HG02885 (cell line): ENCODE results near the gene RNF152.

Experiments
- ATAC-seq: cut with Tn5 transposase; IDR thresholded peaks from one replicate; pipeline ENCODE4 v1.9.1; 2021; ENCODE audit warnings: mild to moderate bottlenecking; ENCODE audit not compliant: unreplicated experiment, poor library complexity

The RNF152 gene

DNA sequence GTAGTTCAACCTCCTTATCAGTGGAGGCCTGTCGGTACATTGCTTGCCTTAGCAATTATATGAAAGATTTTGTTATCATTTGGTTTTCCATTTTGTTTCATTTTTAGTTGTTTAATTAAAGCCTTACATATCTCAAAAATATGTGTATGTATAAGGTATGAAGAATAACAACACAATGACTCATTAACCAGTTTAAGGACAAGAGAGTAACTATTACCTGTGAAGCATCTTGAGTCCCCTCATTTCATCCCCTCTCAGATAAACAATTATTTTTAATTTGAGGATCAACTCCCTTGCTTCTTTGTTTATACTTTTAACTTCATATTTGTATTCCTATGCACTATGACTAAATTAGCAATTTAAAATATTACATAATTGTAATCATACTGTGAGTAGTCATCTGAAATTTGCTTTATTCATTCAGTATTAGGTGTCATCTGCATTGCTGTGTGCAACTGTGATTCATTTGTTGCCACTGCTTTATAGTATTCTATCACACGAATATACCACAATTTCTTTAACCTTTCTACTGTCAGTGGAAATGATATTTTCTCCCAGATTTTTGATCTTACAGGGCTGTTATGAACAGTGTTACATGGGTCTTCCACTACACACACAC lies 126.4 kb downstream of the RNF152 start:
- ATAC-seq = no peak

DNA sequence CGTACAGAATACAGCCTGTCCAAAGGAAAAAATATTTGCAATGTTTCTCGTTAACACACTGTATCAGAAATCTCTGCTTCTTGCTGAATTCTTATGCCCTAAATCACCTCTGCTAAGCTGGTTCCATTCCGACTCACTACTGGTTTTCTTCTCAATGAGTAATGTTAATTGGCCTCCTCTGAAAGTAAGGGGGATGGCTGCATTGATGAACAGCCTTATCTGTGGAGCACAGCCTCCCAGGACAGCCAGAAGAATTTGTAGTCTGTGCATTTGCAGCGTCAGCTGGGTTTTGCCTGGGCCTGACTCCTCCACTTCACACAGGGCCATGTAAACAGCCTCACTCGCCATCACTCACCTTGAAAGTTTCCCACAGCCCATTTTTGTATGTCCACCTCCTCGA lies 127.7 kb downstream of the RNF152 start:
- no peak for ATAC-seq

DNA sequence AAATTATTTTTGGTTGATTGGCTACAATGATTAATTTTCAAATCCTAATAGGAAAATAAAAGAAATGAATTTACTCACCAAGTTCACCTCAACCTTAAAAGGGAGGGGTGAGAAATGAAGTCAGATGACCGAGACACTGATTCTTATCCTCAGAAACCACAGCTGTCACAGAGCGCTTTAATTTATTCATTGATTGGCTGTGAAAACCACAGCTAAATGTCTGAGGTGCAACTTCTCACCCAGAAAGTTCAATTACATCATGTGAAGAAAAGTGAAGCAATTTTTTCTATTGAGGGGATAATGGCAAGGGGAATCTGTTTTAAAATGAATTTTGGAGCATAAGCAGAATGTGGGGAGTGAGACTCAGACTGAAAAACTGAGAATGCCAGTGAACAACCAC lies 128.4 kb downstream of the RNF152 start:
- peak; percentile 78 for ATAC-seq

DNA sequence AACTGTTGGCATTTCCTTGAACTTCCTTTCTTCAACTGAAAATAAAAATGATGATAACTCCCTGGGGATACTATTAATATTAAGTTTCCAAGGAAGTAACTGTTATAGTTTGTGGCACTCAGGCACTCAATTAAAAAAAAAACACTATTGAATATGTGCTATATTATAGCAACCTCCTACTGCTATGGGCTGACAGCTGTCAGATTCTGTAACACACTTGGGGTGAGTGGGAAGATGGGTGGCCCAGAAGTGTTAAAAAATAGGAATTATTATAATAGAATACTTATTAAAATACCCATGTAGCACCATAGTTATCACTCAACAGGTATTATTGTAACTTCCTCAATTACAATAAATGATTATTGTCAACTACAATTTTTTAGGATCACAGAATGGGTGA lies 130.9 kb downstream of the RNF152 start:
- no peak for ATAC-seq
